Tibial nerve (tissue), 4 donors: ENCODE results near the gene NPW.

ENCODE experiments used
- EP300 ChIP-seq, 2 donors: sonication (generic); formaldehyde crosslinking; IDR thresholded peaks; one replicate each; pipeline ENCODE4 v1.6.1; 2017; ENCODE audit warnings: antibody characterized with exemption in 2 of 2, mild to moderate bottlenecking in 1 of 2
- POLR2A ChIP-seq, 2 donors: fragments of 450-650 bp; IDR thresholded peaks; one replicate each; pipeline ENCODE4 v1.6.1; 2017; ENCODE audit warnings: antibody characterized with exemption in 2 of 2, mild to moderate bottlenecking in 2 of 2, moderate library complexity in 2 of 2
- TF ChIP-seq, protein P1 (sequence below), 5 experiments: fragments of 200-600 bp in 3 of 5; fragments of 450-650 bp in 2 of 5; sonication (generic) in 3 of 5; IDR thresholded peaks; one replicate each; pipeline ENCODE4 v1.5.1; 2016 to 2019; ENCODE audit warnings: antibody characterized with exemption in 5 of 5, mild to moderate bottlenecking in 3 of 5, moderate library complexity in 2 of 5

- TF ChIP-seq EP300 (IDR thresholded peaks at IDR 0.05): no peak
- TF ChIP-seq, protein P1, sequence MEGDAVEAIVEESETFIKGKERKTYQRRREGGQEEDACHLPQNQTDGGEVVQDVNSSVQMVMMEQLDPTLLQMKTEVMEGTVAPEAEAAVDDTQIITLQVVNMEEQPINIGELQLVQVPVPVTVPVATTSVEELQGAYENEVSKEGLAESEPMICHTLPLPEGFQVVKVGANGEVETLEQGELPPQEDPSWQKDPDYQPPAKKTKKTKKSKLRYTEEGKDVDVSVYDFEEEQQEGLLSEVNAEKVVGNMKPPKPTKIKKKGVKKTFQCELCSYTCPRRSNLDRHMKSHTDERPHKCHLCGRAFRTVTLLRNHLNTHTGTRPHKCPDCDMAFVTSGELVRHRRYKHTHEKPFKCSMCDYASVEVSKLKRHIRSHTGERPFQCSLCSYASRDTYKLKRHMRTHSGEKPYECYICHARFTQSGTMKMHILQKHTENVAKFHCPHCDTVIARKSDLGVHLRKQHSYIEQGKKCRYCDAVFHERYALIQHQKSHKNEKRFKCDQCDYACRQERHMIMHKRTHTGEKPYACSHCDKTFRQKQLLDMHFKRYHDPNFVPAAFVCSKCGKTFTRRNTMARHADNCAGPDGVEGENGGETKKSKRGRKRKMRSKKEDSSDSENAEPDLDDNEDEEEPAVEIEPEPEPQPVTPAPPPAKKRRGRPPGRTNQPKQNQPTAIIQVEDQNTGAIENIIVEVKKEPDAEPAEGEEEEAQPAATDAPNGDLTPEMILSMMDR (IDR thresholded peaks at IDR 0.05): no peak
- no peak for TF ChIP-seq POLR2A (IDR thresholded peaks at IDR 0.05)
Measured at GRCh38 chr16:2008009-2008526, 11.5 kb upstream of the NPW start.
